Neutrophil (primary cell): ENCODE measurements around the gene RTP5.
"Not testable (repeated sequence)": the region's sequence is repeated elsewhere in the genome, so short reads cannot be mapped to it uniquely, and the experiment has no call there.

Source experiments
- H3K27ac ChIP-seq: fragments of 200-600 bp; sonication (generic); 2 replicates; pipeline ENCODE4 v1.5.1; 2016; ENCODE audit warnings: mild to moderate bottlenecking, moderate library complexity
- H3K27me3 ChIP-seq: fragments of 200-600 bp; sonication (generic); 2 replicates; pipeline ENCODE4 v1.6.0; 2016; ENCODE audit warnings: mild to moderate bottlenecking
- H3K36me3 ChIP-seq: fragments of 200-600 bp; sonication (generic); 2 replicates; pipeline ENCODE4 v1.5.1; 2017
- H3K4me1 ChIP-seq, 2 experiments: fragments of 200-600 bp in 1 of 2; sonication (generic) in 1 of 2; 1 replicate in 1 of 2; 2 replicates in 1 of 2; pipeline versions ENCODE4 v1.5.1 to v1.6.1; 2013 to 2016; ENCODE audit warnings: low read depth in 1 of 2, low read length in 1 of 2, mild to moderate bottlenecking in 1 of 2, moderate library complexity in 1 of 2; ENCODE audit not compliant: control insufficient read depth in 1 of 2, insufficient read depth in 1 of 2
- H3K4me3 ChIP-seq, 2 experiments: fragments of 200-600 bp in 1 of 2; sonication (generic) in 1 of 2; 1 replicate in 1 of 2; 2 replicates in 1 of 2; pipeline ENCODE4 v1.5.1; 2013 to 2016; ENCODE audit warnings: low read depth in 1 of 2, low read length in 1 of 2, mild to moderate bottlenecking in 1 of 2, moderate library complexity in 1 of 2
- H3K9me3 ChIP-seq: fragments of 200-600 bp; sonication (generic); 2 replicates; pipeline ENCODE4 v1.5.1; 2016
- TF ChIP-seq, protein P1 (sequence below): fragments of 200-600 bp; sonication (generic); IDR thresholded peaks from 2 replicates; pipeline ENCODE4 v1.5.1; 2016; ENCODE audit warnings: antibody characterized with exemption

The RTP5 gene

GRCh38 chr2:241869087-241869961 is at the start of gene RTP5:
RTP5 (plus strand) TSS chr2:241869729; CDS start chr2:241869757, 28 bp downstream.
- no peak within 1 kb of the TSS for H3K27ac ChIP-seq

DNA sequence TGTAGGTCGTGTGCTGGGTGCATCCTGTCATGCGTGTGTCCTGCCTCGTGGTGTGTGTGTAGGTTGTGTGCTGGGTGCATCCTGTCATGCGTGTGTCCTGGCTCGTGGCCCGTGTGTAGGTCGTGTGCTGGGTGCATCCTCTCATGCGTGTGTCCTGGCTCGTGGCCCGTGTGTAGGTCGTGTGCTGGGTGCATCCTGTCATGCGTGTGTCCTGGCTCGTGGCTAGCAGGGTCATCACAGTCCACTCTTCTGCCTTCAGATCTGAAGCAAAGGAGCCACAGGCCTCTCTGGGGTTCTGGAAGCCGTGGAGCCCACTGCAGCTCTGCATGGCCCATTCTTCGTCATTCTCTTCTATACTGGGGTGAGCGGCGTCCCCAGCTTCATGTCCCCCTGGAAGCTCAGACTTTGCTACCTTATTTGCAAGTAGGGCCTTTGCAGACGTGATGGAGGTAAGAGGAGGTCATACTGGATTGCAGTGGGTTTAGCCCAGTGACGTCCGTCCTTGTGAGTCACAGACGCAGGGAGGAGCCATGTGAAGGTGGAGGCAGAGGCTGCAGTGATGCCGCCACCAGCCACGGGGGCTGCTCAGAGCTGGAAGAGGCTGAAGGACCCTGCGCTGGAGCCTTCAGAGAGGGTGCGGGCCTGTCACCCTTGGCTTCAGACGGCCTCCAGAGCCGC is 49.4 kb upstream of the RTP5 start:
- H3K27ac ChIP-seq, H3K36me3 ChIP-seq, H3K4me3 ChIP-seq, H3K4me1 ChIP-seq, H3K9me3 ChIP-seq: not testable (repeated sequence)
- H3K27me3 ChIP-seq, result peaks cover 31% of the 10 kb centered on the region

More at GRCh38 chr2:241869087-241869961, at the start of gene RTP5:
- Histone ChIP-seq H3K4me3 (no peak within 1 kb of the TSS), H3K4me1 (no peaks in the 10 kb centered on the region), H3K27me3 (peaks cover 61% of the 10 kb centered on the region), H3K36me3 (no peaks in the 10 kb centered on the region), H3K9me3 (no peaks in the 10 kb centered on the region)
- TF ChIP-seq, protein P1, sequence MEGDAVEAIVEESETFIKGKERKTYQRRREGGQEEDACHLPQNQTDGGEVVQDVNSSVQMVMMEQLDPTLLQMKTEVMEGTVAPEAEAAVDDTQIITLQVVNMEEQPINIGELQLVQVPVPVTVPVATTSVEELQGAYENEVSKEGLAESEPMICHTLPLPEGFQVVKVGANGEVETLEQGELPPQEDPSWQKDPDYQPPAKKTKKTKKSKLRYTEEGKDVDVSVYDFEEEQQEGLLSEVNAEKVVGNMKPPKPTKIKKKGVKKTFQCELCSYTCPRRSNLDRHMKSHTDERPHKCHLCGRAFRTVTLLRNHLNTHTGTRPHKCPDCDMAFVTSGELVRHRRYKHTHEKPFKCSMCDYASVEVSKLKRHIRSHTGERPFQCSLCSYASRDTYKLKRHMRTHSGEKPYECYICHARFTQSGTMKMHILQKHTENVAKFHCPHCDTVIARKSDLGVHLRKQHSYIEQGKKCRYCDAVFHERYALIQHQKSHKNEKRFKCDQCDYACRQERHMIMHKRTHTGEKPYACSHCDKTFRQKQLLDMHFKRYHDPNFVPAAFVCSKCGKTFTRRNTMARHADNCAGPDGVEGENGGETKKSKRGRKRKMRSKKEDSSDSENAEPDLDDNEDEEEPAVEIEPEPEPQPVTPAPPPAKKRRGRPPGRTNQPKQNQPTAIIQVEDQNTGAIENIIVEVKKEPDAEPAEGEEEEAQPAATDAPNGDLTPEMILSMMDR, result no peak

DNA sequence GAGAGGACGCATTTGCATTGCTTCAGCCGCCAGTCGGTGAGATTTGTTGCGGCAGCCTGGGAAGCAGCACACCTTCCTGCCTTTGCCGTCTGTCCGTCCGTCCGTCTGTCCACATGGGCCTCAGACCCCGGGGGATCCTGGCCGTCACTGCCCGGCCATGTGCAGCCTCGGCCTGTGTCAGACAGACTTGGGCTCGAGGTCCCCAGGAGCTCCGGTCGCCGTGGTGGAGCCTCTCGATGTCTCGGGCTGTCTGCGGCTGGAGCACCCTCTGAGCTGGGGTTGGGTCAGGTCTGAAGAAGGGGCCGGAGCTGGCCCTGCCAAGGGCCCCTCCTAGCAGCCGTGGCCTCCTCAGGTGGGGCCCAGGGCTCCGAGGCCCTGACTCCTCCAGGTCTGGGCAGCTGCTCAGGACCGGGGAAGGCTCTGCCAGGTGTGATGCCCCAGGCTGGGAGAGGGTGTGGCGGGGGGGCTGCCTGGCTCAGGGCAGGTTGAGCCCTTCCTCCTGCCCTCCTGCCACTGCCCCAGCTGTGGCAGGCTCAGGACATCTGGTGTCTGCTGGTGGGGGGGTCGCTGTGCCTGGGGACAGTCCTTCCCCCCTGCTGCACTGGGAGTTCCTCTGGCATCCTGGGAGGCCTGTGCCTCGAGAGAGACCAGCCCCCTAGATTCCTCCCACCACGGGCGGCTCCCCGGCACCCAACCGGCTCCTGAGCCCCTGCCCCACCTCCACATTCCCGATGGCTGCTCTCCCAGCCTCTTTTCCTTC is 48.7 kb upstream of the RTP5 start:
- Histone ChIP-seq H3K27ac (no peak overlapping the region), H3K9me3 (no peaks in the 10 kb centered on the region), H3K27me3 (peaks cover 29% of the 10 kb centered on the region), H3K4me1 (peaks cover 0 to 4% of the 10 kb centered on the region in 2 experiments), H3K4me3 (no peak overlapping the region), H3K36me3 (no peaks in the 10 kb centered on the region)
- TF ChIP-seq, protein P1, result no peak

- Histone ChIP-seq H3K36me3 (no peaks in the 10 kb centered on the region), H3K27me3 (peaks cover 21% of the 10 kb centered on the region), H3K4me3 (no peak overlapping the region), H3K9me3 (no peaks in the 10 kb centered on the region), H3K4me1 (peaks cover 0 to 4% of the 10 kb centered on the region in 2 experiments), H3K27ac (no peak overlapping the region)
- TF ChIP-seq, protein P1, result no peak
Measured at GRCh38 chr2:241821460-241822263, 47.9 kb upstream of the RTP5 start.

- H3K9me3 ChIP-seq, result no peaks in the 10 kb centered on the region
- no peak overlapping the region for H3K4me3 ChIP-seq
- TF ChIP-seq, protein P1, result no peak
- H3K27me3 ChIP-seq, result peaks cover 15% of the 10 kb centered on the region
- H3K27ac ChIP-seq, result no peak overlapping the region
- no peaks in the 10 kb centered on the region for H3K36me3 ChIP-seq
- H3K4me1 ChIP-seq, result peaks cover 0 to 4% of the 10 kb centered on the region in 2 experiments
Measured at GRCh38 chr2:241822264-241822623, 47.3 kb upstream of the RTP5 start.

DNA sequence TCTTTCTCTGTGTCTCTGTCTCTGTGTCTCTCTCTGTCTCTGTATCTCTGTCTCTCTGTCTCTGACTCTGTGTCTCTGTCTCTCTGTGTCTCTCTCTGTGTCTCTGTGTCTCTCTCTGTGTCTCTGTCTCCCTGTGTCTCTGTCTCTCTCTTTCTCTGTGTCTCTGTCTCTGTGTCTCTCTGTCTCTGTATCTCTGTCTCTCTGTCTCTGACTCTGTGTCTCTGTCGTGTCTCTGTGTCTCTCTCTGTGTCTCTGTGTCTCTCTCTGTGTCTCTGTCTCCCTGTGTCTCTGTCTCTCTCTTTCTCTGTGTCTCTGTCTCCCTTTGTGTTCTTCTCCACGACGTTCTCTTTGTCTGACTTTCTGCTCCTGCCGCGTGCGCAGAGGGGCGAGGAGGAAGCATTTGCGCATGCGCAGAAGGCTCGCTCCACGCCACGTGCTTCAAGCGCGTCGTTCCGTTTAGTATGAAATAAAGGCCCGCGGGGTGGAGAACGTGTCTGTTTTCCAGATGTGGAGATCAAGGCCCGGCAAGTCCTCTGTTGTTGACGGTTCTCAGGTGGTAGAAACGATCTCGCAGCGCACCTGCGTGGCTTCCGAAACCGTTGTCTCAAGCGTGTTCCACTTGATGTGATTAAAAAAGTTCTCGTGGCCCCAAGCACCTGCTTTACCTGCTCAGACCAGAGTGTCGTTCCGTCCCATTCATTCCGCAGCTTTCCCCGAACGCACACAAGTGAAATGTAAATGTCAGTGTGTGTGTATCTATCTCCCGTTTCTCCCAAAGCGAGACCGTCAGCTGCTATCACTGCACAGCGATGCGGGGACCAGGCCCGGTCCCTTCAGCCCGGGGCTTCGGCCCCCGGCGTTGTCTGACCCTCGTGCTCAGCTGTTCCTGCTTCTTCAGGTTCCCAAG is 45.7 kb upstream of the RTP5 start:
- not testable (repeated sequence) for H3K27ac ChIP-seq

More for the DNA sequence above, 45.7 kb upstream of the RTP5 start:
- H3K4me3 ChIP-seq, H3K4me1 ChIP-seq, H3K36me3 ChIP-seq, H3K27me3 ChIP-seq, H3K9me3 ChIP-seq: not testable (repeated sequence)
